Esophagus (tissue), 2 donors: Measurements from ENCODE around the gene CTH. TPM values are rescaled to one million over a fixed set of nuclear protein-coding genes. Genes with fewer than 3 reads are reported as not detected.
"Not testable (repeated sequence)": the region's sequence is repeated elsewhere in the genome, so short reads cannot be mapped to it uniquely, and the experiment has no call there.

Experiments used
- H3K27ac ChIP-seq, 2 donors: one replicate each; pipeline ENCODE4 v1.5.1; 2013; ENCODE audit warnings: low read depth in 2 of 2, mild to moderate bottlenecking in 2 of 2, inconsistent platforms in 1 of 2, low read length in 1 of 2, moderate library complexity in 1 of 2
- H3K27me3 ChIP-seq, 2 donors: one replicate each; pipeline ENCODE4 v1.6.1; 2013; ENCODE audit warnings: low read length in 2 of 2, control low read depth in 1 of 2, mild to moderate bottlenecking in 1 of 2; ENCODE audit not compliant: insufficient read depth in 2 of 2, control insufficient read depth in 1 of 2
- H3K36me3 ChIP-seq, 2 donors: one replicate each; pipeline ENCODE4 v1.6.1; 2013; ENCODE audit warnings: low read length in 1 of 2; ENCODE audit not compliant: control insufficient read depth in 2 of 2, insufficient read depth in 2 of 2
- H3K4me1 ChIP-seq, 2 donors: one replicate each; pipeline ENCODE4 v1.6.1; 2013; ENCODE audit warnings: low read length in 1 of 2; ENCODE audit not compliant: control insufficient read depth in 2 of 2, insufficient read depth in 2 of 2
- H3K4me3 ChIP-seq, 2 donors: one replicate each; pipeline ENCODE4 v1.5.1; 2013; ENCODE audit warnings: low read length in 2 of 2, mild to moderate bottlenecking in 2 of 2, low read depth in 1 of 2, moderate library complexity in 1 of 2
- H3K9me3 ChIP-seq, 2 donors: one replicate each; pipeline ENCODE4 v1.6.1; 2013; ENCODE audit warnings: mild to moderate bottlenecking in 2 of 2, low read depth in 1 of 2, low read length in 1 of 2, moderate library complexity in 1 of 2; ENCODE audit not compliant: control insufficient read depth in 2 of 2, insufficient read depth in 1 of 2
- WGBS, 2 donors: extraction: QIAGEN DNeasy Blood & Tissue Kit; methylation state at CpG; one replicate each; pipeline ENCODE4 v1.1.7; 2013; 5-methylcytosine and 5-hydroxymethylcytosine counted together
- polyA plus RNA-seq, 2 donors: library from polyadenylated mRNA; stranded (reverse); fragments of 200-250 nt; gene quantifications; one replicate each; pipeline ENCODE4 v1.2.3, GENCODE V29; 2013
- donor health status: healthy with polysubstance abuse.
- donor health status: Bipolar disorder and iron deficiency.

The CTH gene
- polyA plus RNA-seq, 2 donors, result 3.4 to 9.4 TPM

DNA sequence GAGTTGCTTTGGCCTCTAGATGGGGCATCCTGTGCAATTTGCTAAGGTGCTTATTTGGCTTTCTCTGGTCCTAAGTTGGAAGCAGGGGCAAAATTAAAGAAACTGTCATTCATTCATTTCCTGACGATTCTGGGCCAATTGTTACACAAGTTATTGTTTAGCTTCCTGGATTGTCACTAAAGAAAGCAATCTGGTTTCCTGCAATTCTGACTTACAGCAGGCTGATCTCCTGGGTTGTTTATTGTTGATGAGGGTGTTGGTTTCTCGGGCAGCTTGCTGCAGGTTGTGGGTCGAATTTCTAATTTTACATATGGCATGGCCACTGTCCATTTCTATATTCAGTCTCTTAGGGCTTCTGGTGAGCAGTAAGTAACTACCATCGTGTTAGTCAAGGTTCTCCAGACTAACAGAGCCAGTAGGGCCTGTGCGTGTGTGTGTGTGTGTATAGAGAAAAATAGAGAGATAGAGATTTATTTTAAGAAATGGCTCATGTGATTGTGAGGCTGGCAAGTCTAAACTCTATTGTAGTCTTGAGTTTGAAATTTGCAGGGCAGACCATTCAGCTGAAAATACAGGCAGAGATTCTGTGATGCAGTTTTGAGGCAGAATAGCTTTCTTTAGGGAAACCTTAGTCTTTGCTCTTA, 30.4 kb downstream of the CTH start:
- Histone ChIP-seq H3K9me3 (no peaks in the 10 kb centered on the region), H3K27me3 (no peaks in the 10 kb centered on the region), H3K4me3 (no peak overlapping the region), H3K36me3 (no peaks in the 10 kb centered on the region), H3K27ac (no peak overlapping the region), H3K4me1 (no peaks in the 10 kb centered on the region)
- WGBS, 2 donors, result 69 to 73% methylated on average over 5 of the region's 5 CpGs

GRCh38 chr1:70442490-70442889, 31.4 kb downstream of the CTH start:
- H3K27me3 ChIP-seq, result no peaks in the 10 kb centered on the region
- H3K9me3 ChIP-seq, result no peaks in the 10 kb centered on the region
- no peak overlapping the region for H3K27ac ChIP-seq
- no peaks in the 10 kb centered on the region for H3K4me1 ChIP-seq
- 72 to 76% methylated on average over 2 of the region's 2 CpGs for WGBS, 2 donors
- no peaks in the 10 kb centered on the region for H3K36me3 ChIP-seq
- no peak overlapping the region for H3K4me3 ChIP-seq

GRCh38 chr1:70443739-70444138, 32.7 kb downstream of the CTH start:
- Histone ChIP-seq H3K4me3 (no peak overlapping the region), H3K36me3 (no peaks in the 10 kb centered on the region), H3K4me1 (no peaks in the 10 kb centered on the region), H3K27me3 (no peaks in the 10 kb centered on the region), H3K9me3 (no peaks in the 10 kb centered on the region), H3K27ac (no peak overlapping the region)
- 67 to 77% methylated on average over 1 of the region's 1 CpG for WGBS, 2 donors

DNA sequence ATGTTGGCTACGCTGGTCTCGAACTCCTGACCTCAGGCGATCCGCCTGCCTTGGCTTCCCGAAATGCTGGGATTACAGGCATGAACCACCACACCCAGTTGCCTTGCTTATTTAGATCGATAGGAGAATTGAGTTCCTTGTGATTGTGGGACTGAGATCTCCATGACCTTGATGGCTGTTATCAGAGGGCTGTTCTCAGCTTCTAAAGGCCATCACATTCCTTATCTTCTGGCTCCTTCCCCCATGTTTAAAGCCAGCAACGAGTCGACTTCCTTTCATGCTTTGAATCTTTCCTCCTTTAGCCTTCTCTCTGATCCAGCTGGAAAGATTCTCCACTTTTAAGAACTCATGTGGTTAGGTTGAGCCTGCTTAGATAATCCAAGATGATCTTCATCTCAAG, 38.0 kb downstream of the CTH start:
- Histone ChIP-seq H3K36me3 (no peaks in the 10 kb centered on the region), H3K9me3 (no peaks in the 10 kb centered on the region), H3K27ac (no peak overlapping the region), H3K4me3 (no peak overlapping the region), H3K27me3 (no peaks in the 10 kb centered on the region), H3K4me1 (no peaks in the 10 kb centered on the region)
- 82 to 86% methylated on average over 8 of the region's 8 CpGs for WGBS, 2 donors

DNA sequence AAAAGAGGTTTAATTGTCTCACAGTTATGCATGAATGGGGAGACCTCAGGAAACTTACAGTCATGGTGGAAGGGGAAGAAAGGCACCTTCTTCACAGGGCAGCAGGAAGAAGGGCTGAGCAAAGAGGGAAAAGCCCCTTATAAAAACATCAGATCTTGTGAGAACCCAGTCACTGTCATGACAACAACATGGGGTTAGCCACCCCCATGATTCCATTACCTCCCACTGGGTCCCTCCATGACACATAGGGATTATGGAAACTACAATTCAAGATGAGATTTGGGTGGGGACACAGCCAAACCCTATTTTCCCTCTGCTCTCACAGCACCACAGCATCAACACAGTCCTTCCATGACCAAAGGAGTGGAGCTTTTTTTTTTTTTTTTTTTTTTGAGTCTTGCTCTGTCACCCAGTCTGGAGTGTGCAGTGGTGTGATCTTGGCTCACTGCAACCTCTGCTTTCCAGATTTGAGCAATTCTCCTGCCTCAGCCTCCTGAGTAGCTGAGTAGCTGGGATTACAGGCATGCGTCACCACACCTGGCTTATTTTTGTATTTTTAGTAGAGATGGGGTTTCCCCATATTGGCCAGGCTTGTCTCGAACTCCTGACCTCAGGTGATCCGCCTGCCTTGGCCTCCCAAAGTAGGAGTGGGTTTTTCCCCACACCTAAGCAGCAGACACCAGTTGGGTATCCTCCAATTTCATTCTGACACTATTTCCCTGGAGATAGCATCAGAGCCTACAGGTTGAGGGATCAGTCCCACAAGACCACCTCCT, 41.3 kb downstream of the CTH start:
- H3K27me3 ChIP-seq, H3K4me3 ChIP-seq, H3K27ac ChIP-seq, H3K9me3 ChIP-seq, H3K36me3 ChIP-seq, H3K4me1 ChIP-seq: not testable (repeated sequence)
- WGBS, 2 donors, result 69 to 75% methylated on average over 3 of the region's 3 CpGs

GRCh38 chr1:70455291-70455690, 44.2 kb downstream of the CTH start:
- Histone ChIP-seq H3K4me3 (no peak overlapping the region), H3K9me3 (no peaks in the 10 kb centered on the region), H3K4me1 (no peaks in the 10 kb centered on the region), H3K27me3 (no peaks in the 10 kb centered on the region), H3K36me3 (no peaks in the 10 kb centered on the region), H3K27ac (no peak overlapping the region)
- 53 to 55% methylated on average over 2 of the region's 2 CpGs for WGBS, 2 donors

DNA sequence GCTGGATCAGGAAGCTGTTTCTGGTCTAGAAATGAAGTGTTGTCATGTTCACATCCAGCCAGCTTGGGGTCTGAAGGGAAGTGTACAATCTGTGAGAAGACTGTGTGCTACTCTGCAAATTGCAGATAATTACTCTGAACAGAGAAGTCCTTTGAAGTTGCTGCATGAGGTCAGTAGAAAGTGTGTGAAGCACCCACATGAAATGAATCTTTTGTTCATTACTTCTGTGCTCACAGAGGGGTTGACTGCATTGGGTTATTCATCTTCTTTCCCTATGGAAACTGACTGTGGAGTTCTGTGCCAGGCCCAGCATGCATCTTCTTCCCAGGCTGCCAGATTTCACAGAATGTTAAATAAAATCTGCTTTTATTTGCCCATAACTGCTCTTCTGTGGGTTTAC, 47.1 kb downstream of the CTH start:
- Histone ChIP-seq H3K27me3 (no peaks in the 10 kb centered on the region), H3K4me1 (no peaks in the 10 kb centered on the region), H3K9me3 (peaks cover 0 to 2% of the 10 kb centered on the region in 2 donors), H3K27ac (no peak overlapping the region), H3K4me3 (no peak overlapping the region), H3K36me3 (no peaks in the 10 kb centered on the region)

DNA sequence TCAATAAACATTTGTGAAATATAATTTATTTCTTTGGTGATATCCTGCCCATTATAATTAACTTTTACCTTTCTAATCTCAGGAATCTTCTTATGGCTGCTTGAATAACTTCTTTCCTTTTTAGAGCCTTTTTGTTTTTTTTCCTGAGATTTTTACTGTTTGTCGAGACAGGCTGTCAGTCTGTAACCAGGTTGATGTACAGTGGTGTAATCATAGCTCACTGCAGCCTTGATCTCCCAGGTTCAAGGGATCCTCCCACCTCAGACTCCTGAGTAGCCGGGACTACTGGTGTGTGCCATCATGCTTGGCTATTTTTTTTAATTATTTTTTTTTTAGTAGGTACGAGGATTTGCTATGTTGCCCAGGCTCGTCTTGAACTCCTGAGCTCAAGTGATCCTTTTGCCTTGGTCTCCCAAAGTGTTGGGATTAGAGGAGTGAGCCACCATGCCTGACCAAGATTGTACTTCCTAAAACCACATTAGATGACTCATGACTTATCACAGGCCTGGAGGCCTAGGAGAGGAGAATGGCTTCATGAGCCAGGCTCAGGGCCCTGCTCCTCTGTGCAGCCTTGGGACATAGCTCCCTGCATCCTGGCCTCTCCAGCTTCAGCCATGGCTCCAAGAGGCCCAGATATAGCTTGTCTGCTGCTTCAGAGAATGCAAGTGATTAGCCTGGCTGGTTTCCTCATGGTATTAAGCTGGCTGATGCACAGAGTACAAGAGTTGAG, 48.6 kb downstream of the CTH start:
- Histone ChIP-seq H3K27me3 (no peaks in the 10 kb centered on the region), H3K9me3 (peaks cover 0 to 3% of the 10 kb centered on the region in 2 donors), H3K36me3 (no peaks in the 10 kb centered on the region), H3K4me1 (no peaks in the 10 kb centered on the region), H3K27ac (no peak overlapping the region), H3K4me3 (no peak overlapping the region)
- 75 to 87% methylated on average over 4 of the region's 4 CpGs for WGBS, 2 donors

DNA sequence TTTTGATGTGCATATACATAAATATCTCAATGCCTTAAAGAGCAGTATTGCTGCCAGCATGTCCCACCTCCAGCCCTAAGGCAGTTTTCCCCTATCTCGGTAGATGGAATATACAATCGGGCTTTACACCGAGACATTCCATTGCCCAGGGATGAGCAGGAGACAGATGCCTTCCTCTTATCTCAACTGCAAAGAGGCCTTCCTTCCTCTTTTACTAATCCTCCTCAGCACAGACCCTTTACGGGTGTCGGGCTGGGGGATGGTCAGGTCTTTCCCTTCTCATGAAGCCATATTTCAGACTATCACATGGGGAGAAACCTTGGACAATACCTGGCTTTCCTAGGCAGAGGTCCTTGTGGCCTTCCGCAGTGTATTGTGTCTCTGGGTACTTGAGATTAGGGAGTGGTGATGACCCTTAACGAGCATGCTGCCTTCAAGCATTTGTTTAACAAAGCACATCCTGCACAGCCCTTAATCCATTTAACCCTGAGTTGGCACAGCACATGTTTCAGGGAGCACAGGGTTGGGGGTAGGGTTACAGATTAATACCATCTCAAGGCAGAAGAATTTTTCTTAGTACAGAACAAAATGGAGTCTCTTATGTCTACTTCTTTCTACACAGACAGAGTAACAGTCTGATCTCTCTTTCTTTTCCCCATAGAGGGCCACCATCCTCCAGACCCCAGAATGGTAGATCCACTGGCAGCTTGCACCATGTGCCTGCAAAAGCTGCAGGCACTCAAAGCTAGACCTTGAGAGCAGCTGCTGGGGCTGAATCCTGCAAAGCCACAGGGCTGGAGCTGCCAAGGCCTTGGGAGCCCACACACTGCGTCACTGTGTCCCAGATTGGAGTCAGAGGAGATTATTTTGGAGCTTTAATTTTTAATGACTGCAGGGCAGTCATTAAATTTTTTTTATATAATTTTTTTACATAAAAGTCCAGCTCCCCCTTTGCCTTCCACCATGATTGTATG, 50.0 kb downstream of the CTH start:
- H3K4me3 ChIP-seq, H3K4me1 ChIP-seq, H3K9me3 ChIP-seq, H3K36me3 ChIP-seq, H3K27ac ChIP-seq, H3K27me3 ChIP-seq: not testable (repeated sequence)
- 72 to 78% methylated on average over 8 of the region's 8 CpGs for WGBS, 2 donors
